Stimulated activated CD4-positive, alpha-beta T cell treated with anti-CD3 and anti-CD28 coated beads, TNF-alpha, amount 100 ng/mL, for 24 hours (primary cell): Measurements from ENCODE around the gene CPEB2.

Source experiments
- DNase-seq, 3 experiments: peaks; one replicate each; pipeline ENCODE4 v3.0.0-alpha.2; 2020; ENCODE audit warnings: low read depth in 3 of 3

The CPEB2 gene

GRCh38 chr4:15010038-15010585 lies 7.8 kb downstream of the CPEB2 start:
- DNase-seq = no peak

- DNase-seq = no peak
Measured at GRCh38 chr4:15011166-15011565, 8.9 kb downstream of the CPEB2 start.

GRCh38 chr4:15012017-15012788 lies 9.9 kb downstream of the CPEB2 start:
- DNase-seq = no peak

GRCh38 chr4:15013585-15013984 lies 11.3 kb downstream of the CPEB2 start:
- no peak for DNase-seq

GRCh38 chr4:15015170-15015569 lies 12.9 kb downstream of the CPEB2 start:
- no peak for DNase-seq

GRCh38 chr4:15018361-15018760 lies 16.1 kb downstream of the CPEB2 start:
- DNase-seq = no peak

GRCh38 chr4:15020502-15021286 lies 18.4 kb downstream of the CPEB2 start:
- no peak for DNase-seq

GRCh38 chr4:15021311-15021710 lies 19.0 kb downstream of the CPEB2 start:
- no peak for DNase-seq

- DNase-seq = no peak
Measured at GRCh38 chr4:15021946-15022345, 19.7 kb downstream of the CPEB2 start.

GRCh38 chr4:15024386-15024785 lies 22.1 kb downstream of the CPEB2 start:
- no peak for DNase-seq

GRCh38 chr4:15025693-15026092 lies 23.4 kb downstream of the CPEB2 start:
- no peak for DNase-seq

GRCh38 chr4:15027921-15028435 lies 25.7 kb downstream of the CPEB2 start:
- DNase-seq = no peak

- DNase-seq = no peak
Measured at GRCh38 chr4:15031197-15031596, 28.9 kb downstream of the CPEB2 start.

GRCh38 chr4:15031993-15032675 lies 29.9 kb downstream of the CPEB2 start:
- DNase-seq = no peak

- DNase-seq = no peak
Measured at GRCh38 chr4:15034071-15034764, 31.9 kb downstream of the CPEB2 start.

GRCh38 chr4:15035159-15035558 lies 32.9 kb downstream of the CPEB2 start:
- no peak for DNase-seq

GRCh38 chr4:15037923-15038541 lies 35.8 kb downstream of the CPEB2 start:
- DNase-seq = no peak

GRCh38 chr4:15040916-15041463 lies 38.7 kb downstream of the CPEB2 start:
- no peak for DNase-seq

- no peak for DNase-seq
Measured at GRCh38 chr4:15042529-15043167, 40.4 kb downstream of the CPEB2 start.

- DNase-seq = no peak
Measured at GRCh38 chr4:15043226-15043625, 40.9 kb downstream of the CPEB2 start.
